ENCODE measurements around the gene COBL. TPM values are rescaled to one million over a fixed set of nuclear protein-coding genes. Genes with fewer than 3 reads are reported as not detected.

COBL gene
- total RNA-seq, 1 donor from 2014 or later, result 0.05 TPM

- DNase-seq (ENCODE audit: low read depth, low spot score), result no peak
- peak overlapping the region; percentile 57 for H3K27ac Mint-ChIP-seq (ENCODE audit: unreplicated experiment)
- no peaks in the 10 kb centered on the region for H3K9me3 Mint-ChIP-seq
- TF ChIP-seq, protein P1, sequence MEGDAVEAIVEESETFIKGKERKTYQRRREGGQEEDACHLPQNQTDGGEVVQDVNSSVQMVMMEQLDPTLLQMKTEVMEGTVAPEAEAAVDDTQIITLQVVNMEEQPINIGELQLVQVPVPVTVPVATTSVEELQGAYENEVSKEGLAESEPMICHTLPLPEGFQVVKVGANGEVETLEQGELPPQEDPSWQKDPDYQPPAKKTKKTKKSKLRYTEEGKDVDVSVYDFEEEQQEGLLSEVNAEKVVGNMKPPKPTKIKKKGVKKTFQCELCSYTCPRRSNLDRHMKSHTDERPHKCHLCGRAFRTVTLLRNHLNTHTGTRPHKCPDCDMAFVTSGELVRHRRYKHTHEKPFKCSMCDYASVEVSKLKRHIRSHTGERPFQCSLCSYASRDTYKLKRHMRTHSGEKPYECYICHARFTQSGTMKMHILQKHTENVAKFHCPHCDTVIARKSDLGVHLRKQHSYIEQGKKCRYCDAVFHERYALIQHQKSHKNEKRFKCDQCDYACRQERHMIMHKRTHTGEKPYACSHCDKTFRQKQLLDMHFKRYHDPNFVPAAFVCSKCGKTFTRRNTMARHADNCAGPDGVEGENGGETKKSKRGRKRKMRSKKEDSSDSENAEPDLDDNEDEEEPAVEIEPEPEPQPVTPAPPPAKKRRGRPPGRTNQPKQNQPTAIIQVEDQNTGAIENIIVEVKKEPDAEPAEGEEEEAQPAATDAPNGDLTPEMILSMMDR (conservative IDR thresholded peaks at IDR 0.05), result no peak
- no peak overlapping the region for H3K4me3 Mint-ChIP-seq
- H3K36me3 Mint-ChIP-seq (ENCODE audit: low read depth), result no peaks in the 10 kb centered on the region
- H3K4me1 Mint-ChIP-seq, result no peaks in the 10 kb centered on the region
- H3K27me3 Mint-ChIP-seq (ENCODE audit: low read depth), result no peaks in the 10 kb centered on the region
Observed at GRCh38 chr7:51009716-51010496, 306.7 kb downstream of the COBL start.

GRCh38 chr7:51007551-51008505 lies 308.8 kb downstream of the COBL start:
- no peaks in the 10 kb centered on the region for H3K36me3 Mint-ChIP-seq (ENCODE audit: low read depth)

DNA sequence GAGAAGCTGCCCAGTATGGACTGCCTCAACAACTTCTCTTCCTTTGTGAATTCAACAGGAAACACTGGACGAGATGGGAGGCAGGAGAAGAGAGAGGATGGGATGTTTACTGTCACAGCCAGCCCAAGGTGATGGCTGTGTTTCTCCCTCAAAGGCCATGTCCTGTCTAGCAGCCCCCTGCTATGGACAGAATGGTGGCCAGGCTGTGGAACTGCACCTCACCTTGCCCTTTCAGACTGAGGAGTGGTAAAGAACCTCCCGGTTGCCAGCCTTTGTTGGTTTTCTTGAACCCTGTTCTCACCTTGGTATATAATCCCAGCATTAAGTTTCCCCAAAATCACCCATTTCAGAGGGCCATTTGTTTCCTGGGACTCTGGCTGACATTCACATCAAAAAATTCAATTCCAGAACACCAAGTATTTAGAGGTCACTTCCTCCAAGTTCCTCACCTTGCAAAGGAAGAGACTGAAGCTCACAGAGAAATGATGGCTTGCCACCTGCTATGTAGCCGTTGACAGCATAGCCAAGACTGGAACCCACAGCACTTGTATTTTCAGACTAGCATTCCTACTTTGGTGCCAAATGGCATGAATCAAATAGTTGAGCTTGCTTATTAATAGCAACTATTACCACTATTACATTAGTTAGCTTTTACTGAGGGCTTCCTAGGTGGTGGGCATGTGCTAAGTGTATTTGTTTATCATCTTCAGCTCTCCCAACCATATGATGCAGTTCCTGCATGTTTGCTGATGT lies 309.9 kb downstream of the COBL start:
- Mint-ChIP-seq H3K27me3 (ENCODE audit: low read depth) (peaks cover 2% of the 10 kb centered on the region), H3K27ac (ENCODE audit: unreplicated experiment) (no peak overlapping the region), H3K4me1 (no peaks in the 10 kb centered on the region), H3K36me3 (ENCODE audit: low read depth) (no peaks in the 10 kb centered on the region), H3K4me3 (no peak overlapping the region), H3K9me3 (peaks cover under 1% of the 10 kb centered on the region)
- TF ChIP-seq, protein P1 (conservative IDR thresholded peaks at IDR 0.05), result no peak
- no peak for DNase-seq (ENCODE audit: low read depth, low spot score)

More at GRCh38 chr7:51007551-51008505, 308.8 kb downstream of the COBL start:
- H3K4me1 Mint-ChIP-seq, result no peaks in the 10 kb centered on the region
- H3K27me3 Mint-ChIP-seq (ENCODE audit: low read depth), result peaks cover 2% of the 10 kb centered on the region
- H3K4me3 Mint-ChIP-seq, result no peak overlapping the region
- H3K27ac Mint-ChIP-seq (ENCODE audit: unreplicated experiment), result no peak overlapping the region
- no peak for DNase-seq (ENCODE audit: low read depth, low spot score)
- TF ChIP-seq, protein P1 (conservative IDR thresholded peaks at IDR 0.05), result no peak
- no peaks in the 10 kb centered on the region for H3K9me3 Mint-ChIP-seq

GRCh38 chr7:51005074-51005473 lies 311.5 kb downstream of the COBL start:
- H3K27ac Mint-ChIP-seq (ENCODE audit: unreplicated experiment), result no peak overlapping the region
- no peaks in the 10 kb centered on the region for H3K36me3 Mint-ChIP-seq (ENCODE audit: low read depth)
- H3K27me3 Mint-ChIP-seq (ENCODE audit: low read depth), result peaks cover 2% of the 10 kb centered on the region
- H3K9me3 Mint-ChIP-seq, result peaks cover 9% of the 10 kb centered on the region
- TF ChIP-seq, protein P1 (conservative IDR thresholded peaks at IDR 0.05), result no peak
- DNase-seq (ENCODE audit: low read depth, low spot score), result no peak
- H3K4me1 Mint-ChIP-seq, result no peaks in the 10 kb centered on the region
- H3K4me3 Mint-ChIP-seq, result no peak overlapping the region

- no peaks in the 10 kb centered on the region for H3K36me3 Mint-ChIP-seq (ENCODE audit: low read depth)
- no peak overlapping the region for H3K27ac Mint-ChIP-seq (ENCODE audit: unreplicated experiment)
- H3K9me3 Mint-ChIP-seq, result peaks cover 11% of the 10 kb centered on the region
- H3K27me3 Mint-ChIP-seq (ENCODE audit: low read depth), result peaks cover 2% of the 10 kb centered on the region
- H3K4me3 Mint-ChIP-seq, result no peak overlapping the region
- TF ChIP-seq, protein P1 (conservative IDR thresholded peaks at IDR 0.05), result peak; percentile 24
- no peaks in the 10 kb centered on the region for H3K4me1 Mint-ChIP-seq
- no peak for DNase-seq (ENCODE audit: low read depth, low spot score)
Observed at GRCh38 chr7:51000956-51001355, 315.7 kb downstream of the COBL start.

Measured in neural crest cell (in vitro differentiated cells).